Psoas muscle (tissue), 8 donors: ENCODE data around the gene SIRPB1. TPM values are rescaled to one million over a fixed set of nuclear protein-coding genes. Genes with fewer than 3 reads are reported as not detected.
"Not testable (repeated sequence)": the region's sequence is repeated elsewhere in the genome, so short reads cannot be mapped to it uniquely, and the experiment has no call there.

Experiments
- ATAC-seq, 4 donors: fragments of 200-7000 bp; cut with Tn5 transposase; one replicate each; pipeline ENCODE4 v1.9.1; 2020; ENCODE audit warnings: moderate library complexity in 3 of 4, mild to moderate bottlenecking in 2 of 4
- DNase-seq, 2 donors: peaks; one replicate each; pipeline ENCODE4 v3.0.0-alpha.2; 2020
- H3K27ac ChIP-seq: fragments of 200-600 bp; one replicate; pipeline ENCODE4 v1.8.0; 2022
- H3K27me3 ChIP-seq, 3 donors: fragments of 200-600 bp in 1 of 3; one replicate each; pipeline versions ENCODE4 v1.6.1 to v1.8.0; 2013 to 2022; ENCODE audit warnings: low read length in 2 of 3, mild to moderate bottlenecking in 2 of 3, moderate library complexity in 1 of 3; ENCODE audit not compliant: insufficient read depth in 3 of 3
- H3K36me3 ChIP-seq, 2 donors: fragments of 200-600 bp in 1 of 2; one replicate each; pipeline versions ENCODE4 v1.6.1 to v1.8.0; 2013 to 2022; ENCODE audit warnings: low read depth in 1 of 2, mild to moderate bottlenecking in 1 of 2, moderate library complexity in 1 of 2; ENCODE audit not compliant: insufficient read depth in 1 of 2
- H3K4me1 ChIP-seq: fragments of 200-600 bp; one replicate; pipeline ENCODE4 v1.8.0; 2022
- H3K4me3 ChIP-seq: fragments of 200-600 bp; one replicate; pipeline ENCODE4 v1.8.0; 2022; ENCODE audit warnings: mild to moderate bottlenecking
- H3K9me3 ChIP-seq: fragments of 200-600 bp; one replicate; pipeline ENCODE4 v1.8.0; 2022
- CTCF ChIP-seq: fragments of 200-600 bp; IDR thresholded peaks from one replicate; pipeline ENCODE4 v1.8.0; 2022; ENCODE audit warnings: antibody characterized with exemption
- WGBS, 3 donors: extraction: QIAGEN DNeasy Blood & Tissue Kit; methylation state at CpG; one replicate each; pipeline versions ENCODE4 v1.1.6 to v1.1.7; 2013; 5-methylcytosine and 5-hydroxymethylcytosine counted together
- intact Hi-C, 2 donors: fragments of 100-400 bp; cut with DNase I; formaldehyde crosslinking; loops; one replicate each; pipeline versions ENCODE4 v1.11.0 to v1.14.2; 2022
- polyA plus RNA-seq, 3 donors: library from polyadenylated mRNA; stranded (reverse); fragments of 200-250 nt; gene quantifications; one replicate each; pipeline ENCODE4 v1.2.3, GENCODE V29; 2013
- total RNA-seq, 4 donors: library from RNA; stranded (reverse); fragmentation: NEBNext Ultra II Directional in 2 of 4; extraction: Animal tissue kit (Norgen Biotek cat#: 25700) in 2 of 4; gene quantifications; one replicate each; pipeline versions ENCODE4 v1.2.1 to v1.2.4, GENCODE V29; 2021 to 2023
- donor health status: healthy with polysubstance abuse.
- donor health status: DM: no; HTN: no; CAD: no; lungs with moderate emphysema.
- donor health status: Bipolar disorder and iron deficiency.
- donor health status: healthy.
- donor health status: DM: yes; HTN: yes; CAD: no.
- donor health status: DM: no; HTN: no; CAD: no.
- donor health status: DM: no; HTN: no; CAD: no.
- donor health status: DM: yes; HTN: yes; CAD: no.

The SIRPB1 gene
- total and polyA plus RNA-seq, 7 donors: 0.03 to 3.6 (median 0.74) TPM

- H3K27me3 ChIP-seq: no peaks in the 10 kb centered on the region
- TF ChIP-seq CTCF: no peak
- peaks cover 3% of the 10 kb centered on the region for H3K9me3 ChIP-seq
- H3K36me3 ChIP-seq: no peaks in the 10 kb centered on the region
- H3K4me3 ChIP-seq: no peak overlapping the region
- ATAC-seq: no peak
- no peak for DNase-seq
- no peaks in the 10 kb centered on the region for H3K4me1 ChIP-seq
- intact Hi-C loops: no loop called here
- H3K27ac ChIP-seq: no peak overlapping the region
Observed at GRCh38 chr20:1618954-1619540, 762 bp downstream of the SIRPB1 start.

- Histone ChIP-seq H3K27me3 (no peaks in the 10 kb centered on the region), H3K27ac (no peak overlapping the region), H3K4me3 (no peak overlapping the region), H3K9me3 (peaks cover 3% of the 10 kb centered on the region), H3K4me1 (no peaks in the 10 kb centered on the region), H3K36me3 (no peaks in the 10 kb centered on the region)
- no peak for DNase-seq
- TF ChIP-seq CTCF: no peak
- ATAC-seq: no peak
- intact Hi-C loops: no loop called here
Observed at GRCh38 chr20:1618479-1618878, 1.3 kb downstream of the SIRPB1 start.

GRCh38 chr20:1616858-1617434, 2.9 kb downstream of the SIRPB1 start:
- intact Hi-C loops: no loop called here

GRCh38 chr20:1610404-1610803, 9.4 kb downstream of the SIRPB1 start:
- DNase-seq, H3K27ac ChIP-seq, H3K4me3 ChIP-seq, H3K4me1 ChIP-seq, intact Hi-C loops, H3K9me3 ChIP-seq, H3K36me3 ChIP-seq, ATAC-seq, H3K27me3 ChIP-seq: not testable (repeated sequence)
- 65 to 69% methylated on average over 5 of the region's 5 CpGs; no CpG with 5 or more reads in 1 of the 3 donors for WGBS, 3 donors

More at GRCh38 chr20:1616858-1617434, 2.9 kb downstream of the SIRPB1 start:
- Histone ChIP-seq H3K36me3 (no peaks in the 10 kb centered on the region), H3K4me1 (no peaks in the 10 kb centered on the region), H3K4me3 (no peak overlapping the region), H3K27ac (no peak overlapping the region), H3K27me3 (no peaks in the 10 kb centered on the region), H3K9me3 (peaks cover 3% of the 10 kb centered on the region)
- DNase-seq (no peak), ATAC-seq (no peak)
- TF ChIP-seq CTCF: no peak

- ATAC-seq, H3K27ac ChIP-seq, DNase-seq, H3K4me3 ChIP-seq, intact Hi-C loops, H3K36me3 ChIP-seq, H3K27me3 ChIP-seq, H3K4me1 ChIP-seq, H3K9me3 ChIP-seq: not testable (repeated sequence)
- WGBS, 3 donors: 67 to 79% (median 75%) methylated on average over 3 of the region's 5 CpGs
Observed at GRCh38 chr20:1608678-1609347, 11.0 kb downstream of the SIRPB1 start.
